Uterus (tissue), 4 donors: ENCODE measurements around the gene PRIMA1. TPM values are rescaled to one million over a fixed set of nuclear protein-coding genes. Genes with fewer than 3 reads are reported as not detected.

ENCODE experiments used
- DNase-seq, 2 donors: peaks; one replicate each; pipeline ENCODE4 v3.0.0-alpha.2; 2019 to 2020
- H3K27ac ChIP-seq, 2 donors: fragments of 200-600 bp; sonication (generic); 1 replicate in 1 of 2; 2 replicates in 1 of 2; pipeline ENCODE4 v1.5.1; 2016 to 2018
- H3K27me3 ChIP-seq, 2 donors: fragments of 200-600 bp; sonication (generic); one replicate each; pipeline ENCODE4 v1.5.1; 2018 to 2019; ENCODE audit warnings: control low read depth in 1 of 2
- H3K36me3 ChIP-seq, 2 donors: fragments of 200-600 bp; sonication (generic); one replicate each; pipeline ENCODE4 v1.5.1; 2019; ENCODE audit warnings: control low read depth in 1 of 2
- H3K4me1 ChIP-seq, 2 donors: fragments of 200-600 bp; sonication (generic); one replicate each; pipeline ENCODE4 v1.5.1; 2018 to 2019; ENCODE audit warnings: control low read depth in 1 of 2
- H3K4me3 ChIP-seq, 2 donors: fragments of 200-600 bp; sonication (generic); 1 replicate in 1 of 2; 2 replicates in 1 of 2; pipeline ENCODE4 v1.5.1; 2018 to 2019; ENCODE audit warnings: mild to moderate bottlenecking in 1 of 2
- H3K9me3 ChIP-seq, 2 donors: fragments of 200-600 bp; sonication (generic); one replicate each; pipeline ENCODE4 v1.5.1; 2019; ENCODE audit warnings: control low read depth in 1 of 2
- CTCF ChIP-seq, 4 experiments: fragments of 200-600 bp in 2 of 4; fragments of 450-650 bp in 2 of 4; sonication (generic) in 2 of 4; IDR thresholded peaks; one replicate each; pipeline ENCODE4 v1.5.1; 2016 to 2019; ENCODE audit warnings: antibody characterized with exemption in 4 of 4, mild to moderate bottlenecking in 2 of 4, moderate library complexity in 1 of 4
- POLR2A ChIP-seq, 2 donors: fragments of 450-650 bp; IDR thresholded peaks; one replicate each; pipeline ENCODE4 v1.6.1; 2016; ENCODE audit warnings: antibody characterized with exemption in 2 of 2, mild to moderate bottlenecking in 1 of 2, moderate library complexity in 1 of 2
- intact Hi-C: fragments of 100-400 bp; cut with DNase I; formaldehyde crosslinking; loops from one replicate; pipeline ENCODE4 v1.15.1; 2023; ENCODE audit warnings: low total_unique reads
- total RNA-seq, 4 donors: library from RNA; depleted of rRNA in 3 of 4; stranded (reverse); fragments of >200 nt in 3 of 4; gene quantifications; one replicate each; pipeline versions ENCODE4 v1.1.0 to v1.2.4, GENCODE V29; 2014 to 2023
- donor health status: DM: yes; HTN: yes; CAD: no.

The PRIMA1 gene
- total RNA-seq, 4 donors from 2014 or later = 0.48 to 24.5 (median 3.8) TPM

GRCh38 chr14:93749076-93749420 lies 39.2 kb downstream of the PRIMA1 start:
- H3K27ac ChIP-seq = no peak overlapping the region
- intact Hi-C loops = no loop called here

DNA sequence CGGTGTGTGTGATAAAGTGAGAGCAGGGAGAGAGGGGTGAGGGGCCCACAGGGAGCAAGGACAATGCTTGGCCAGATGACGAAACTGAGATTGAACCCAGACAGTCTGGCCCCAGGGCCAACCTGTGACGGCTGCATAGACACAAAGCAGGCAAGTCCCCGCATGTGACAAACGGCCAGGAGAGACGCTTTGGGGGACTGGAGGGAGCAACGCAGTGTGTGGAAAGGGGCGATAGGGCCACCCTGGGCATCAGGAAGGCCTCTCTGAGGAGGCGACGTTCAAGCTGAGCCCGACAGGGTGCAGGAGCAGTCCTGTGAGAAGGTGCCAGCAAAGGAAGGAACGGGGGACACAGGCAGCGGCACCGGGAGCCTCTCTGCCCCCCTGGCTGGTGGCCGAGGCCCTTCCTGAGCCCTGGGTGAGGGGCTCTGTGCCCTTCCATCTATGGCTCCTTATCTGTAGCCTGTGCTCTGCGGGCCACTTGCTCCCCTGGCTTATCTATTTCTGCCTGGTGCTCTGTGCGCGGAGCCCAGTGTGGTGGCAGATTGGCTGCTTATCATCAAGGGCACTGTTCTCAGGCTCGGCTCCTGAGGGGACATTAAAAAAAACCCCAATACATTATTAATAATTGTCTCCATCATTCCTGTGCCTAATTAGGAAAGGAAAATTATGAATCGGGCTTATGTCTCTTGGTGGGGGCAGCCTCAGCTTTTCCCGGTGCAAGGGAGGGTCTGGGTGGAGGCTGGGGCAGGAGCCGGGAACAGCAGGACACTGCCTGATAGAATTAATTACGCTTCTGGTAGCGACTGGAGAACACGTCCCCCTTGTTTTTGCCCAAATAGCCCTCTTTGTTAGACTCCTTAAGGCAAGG lies 39.8 kb downstream of the PRIMA1 start:
- DNase-seq = no peak
- H3K9me3 ChIP-seq = no peaks in the 10 kb centered on the region
- H3K4me1 ChIP-seq = no peaks in the 10 kb centered on the region
- TF ChIP-seq POLR2A (IDR thresholded peaks at IDR 0.05) (no peak), CTCF (IDR thresholded peaks at IDR 0.05) (no peak)
- no peaks in the 10 kb centered on the region for H3K36me3 ChIP-seq
- intact Hi-C loops = no loop called here
- no peak overlapping the region for H3K4me3 ChIP-seq
- H3K27ac ChIP-seq = no peak overlapping the region
- H3K27me3 ChIP-seq = no peaks in the 10 kb centered on the region

More at GRCh38 chr14:93749076-93749420, 39.2 kb downstream of the PRIMA1 start:
- Histone ChIP-seq H3K36me3 (no peaks in the 10 kb centered on the region), H3K4me3 (no peak overlapping the region), H3K27me3 (no peaks in the 10 kb centered on the region), H3K9me3 (no peaks in the 10 kb centered on the region), H3K4me1 (no peaks in the 10 kb centered on the region)
- no peak for TF ChIP-seq CTCF (IDR thresholded peaks at IDR 0.05)
- TF ChIP-seq POLR2A (IDR thresholded peaks at IDR 0.05) = no peak
- DNase-seq = no peak

- Histone ChIP-seq H3K27ac (no peak overlapping the region), H3K27me3 (no peaks in the 10 kb centered on the region), H3K4me1 (no peaks in the 10 kb centered on the region), H3K36me3 (no peaks in the 10 kb centered on the region), H3K9me3 (no peaks in the 10 kb centered on the region), H3K4me3 (no peak overlapping the region)
- intact Hi-C loops = no loop called here
- DNase-seq = no peak
- TF ChIP-seq POLR2A (IDR thresholded peaks at IDR 0.05) = no peak
- TF ChIP-seq CTCF (IDR thresholded peaks at IDR 0.05) = no peak
Measured at GRCh38 chr14:93747560-93747959, 40.7 kb downstream of the PRIMA1 start.

DNA sequence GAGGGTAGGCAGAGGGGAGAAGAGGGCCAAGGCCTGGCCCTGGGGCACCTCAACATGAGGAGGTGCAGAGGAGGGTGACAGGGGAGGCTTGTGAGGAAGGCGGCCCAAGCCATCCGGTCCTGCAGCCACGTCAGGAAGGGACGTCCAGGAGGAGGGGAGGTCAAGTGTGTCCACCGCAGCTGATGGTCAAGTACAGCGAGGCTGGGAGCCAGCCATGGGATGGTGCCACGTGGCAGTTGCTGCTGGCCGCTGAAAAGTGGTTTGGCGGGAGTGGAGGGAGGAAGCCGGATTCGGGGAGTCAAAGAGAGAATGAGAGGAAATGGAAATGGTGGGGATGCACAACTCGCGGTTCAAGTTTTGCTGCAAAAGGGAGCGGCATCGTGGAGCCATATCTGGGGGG lies 41.2 kb downstream of the PRIMA1 start:
- TF ChIP-seq CTCF (IDR thresholded peaks at IDR 0.05) (no peak), POLR2A (IDR thresholded peaks at IDR 0.05) (no peak)
- Histone ChIP-seq H3K27me3 (no peaks in the 10 kb centered on the region), H3K27ac (no peak overlapping the region), H3K4me3 (no peak overlapping the region), H3K36me3 (no peaks in the 10 kb centered on the region), H3K4me1 (no peaks in the 10 kb centered on the region), H3K9me3 (no peaks in the 10 kb centered on the region)
- no peak for DNase-seq
- intact Hi-C loops = no loop called here

- no peaks in the 10 kb centered on the region for H3K27me3 ChIP-seq
- no peaks in the 10 kb centered on the region for H3K4me1 ChIP-seq
- H3K27ac ChIP-seq = peak overlapping the region in 1 of 2 donors; percentile 15
- H3K9me3 ChIP-seq = no peaks in the 10 kb centered on the region
- DNase-seq = no peak
- no peaks in the 10 kb centered on the region for H3K36me3 ChIP-seq
- intact Hi-C loops = no loop called here
- no peak overlapping the region for H3K4me3 ChIP-seq
- no peak for TF ChIP-seq POLR2A (IDR thresholded peaks at IDR 0.05)
- TF ChIP-seq CTCF (IDR thresholded peaks at IDR 0.05) = no peak
Measured at GRCh38 chr14:93745603-93746273, 42.5 kb downstream of the PRIMA1 start.
